SU-DHL-6 (cell line): ENCODE measurements around the gene WIPF1.

Experiments used
- H2AFZ ChIP-seq: fragments of 200-600 bp; sonication (generic); 2 replicates; pipeline ENCODE4 v1.6.1; 2014; ENCODE audit warnings: low read depth, mild to moderate bottlenecking, moderate library complexity, mixed read lengths, antibody characterized with exemption, low read length; ENCODE audit not compliant: severe bottlenecking
- H3F3A ChIP-seq: fragments of 200-600 bp; shearing (Covaris generic); 2 replicates; pipeline ENCODE4 v1.6.0; 2016; ENCODE audit warnings: antibody characterized with exemption, mild to moderate bottlenecking; ENCODE audit not compliant: insufficient read depth
- H3K27ac ChIP-seq: fragments of 200-600 bp; sonication (generic); 2 replicates; pipeline ENCODE4 v1.5.1; 2016; ENCODE audit warnings: low read depth, mild to moderate bottlenecking, low read length, moderate library complexity, mixed read lengths
- H3K27me3 ChIP-seq: fragments of 200-600 bp; sonication (generic), shearing (Covaris generic); 2 replicates; pipeline ENCODE4 v1.6.0; 2014; ENCODE audit warnings: mild to moderate bottlenecking, low read length
- H3K36me3 ChIP-seq: fragments of 200-600 bp; sonication (generic); 2 replicates; pipeline ENCODE4 v1.6.1; 2014; ENCODE audit warnings: mild to moderate bottlenecking, low read length, mixed read lengths
- H3K4me2 ChIP-seq: fragments of 300-600, 200-600 bp; shearing (Covaris generic), sonication (generic); 2 replicates; pipeline ENCODE4 v1.6.0; 2014; ENCODE audit warnings: low read length, low read depth, mild to moderate bottlenecking; ENCODE audit not compliant: poor library complexity, severe bottlenecking
- H3K4me3 ChIP-seq: fragments of 200-600 bp; sonication (generic); 2 replicates; pipeline ENCODE4 v1.5.1; 2014; ENCODE audit warnings: antibody characterized with exemption, low read length, mild to moderate bottlenecking, mixed read lengths; ENCODE audit not compliant: insufficient read depth, poor library complexity, severe bottlenecking
- H3K79me2 ChIP-seq: fragments of 200-600 bp; sonication (generic); 2 replicates; pipeline ENCODE4 v1.6.1; 2014; ENCODE audit warnings: mild to moderate bottlenecking, low read length, moderate library complexity; ENCODE audit not compliant: insufficient read depth
- H3K9ac ChIP-seq: fragments of 200-600 bp; sonication (generic); 2 replicates; pipeline ENCODE4 v1.7.0; 2014; ENCODE audit warnings: mild to moderate bottlenecking, low read length
- H3K9me2 ChIP-seq: fragments of 200-600 bp; sonication (generic); replicated peaks from 2 replicates; pipeline ENCODE4 v1.6.1; 2014; ENCODE audit warnings: low read length; ENCODE audit not compliant: insufficient read depth
- H3K9me3 ChIP-seq: fragments of 200-600 bp; sonication (generic); 2 replicates; pipeline ENCODE4 v1.6.1; 2014; ENCODE audit warnings: low read length, mixed read lengths; ENCODE audit not compliant: insufficient read depth
- H4K20me1 ChIP-seq: fragments of 200-600 bp; sonication (generic); 2 replicates; pipeline ENCODE4 v1.6.1; 2014; ENCODE audit warnings: low read depth, mild to moderate bottlenecking, antibody characterized with exemption, low read length, moderate library complexity, mixed read lengths
- CTCF ChIP-seq: fragments of 200-600 bp; sonication (generic); IDR thresholded peaks from one replicate; pipeline ENCODE4 v1.5.1; 2017; ENCODE audit warnings: antibody characterized with exemption, mild to moderate bottlenecking, low read length, moderate library complexity; ENCODE audit not compliant: insufficient read depth, poor library complexity, severe bottlenecking
- EZH2phosphoT487 ChIP-seq: fragments of 200-600 bp; sonication (generic), shearing (Covaris generic); conservative IDR thresholded peaks from 2 replicates; pipeline ENCODE4 v1.6.1; 2018; ENCODE audit warnings: mild to moderate bottlenecking, antibody characterized with exemption, low read length, moderate library complexity, mixed read lengths

WIPF1 gene

GRCh38 chr2:174516501-174517378 lies 80.9 kb downstream of the WIPF1 start:
- Histone ChIP-seq H3K27ac (no peak overlapping the region), H3K79me2 (no peaks in the 10 kb centered on the region), H3K4me2 (no peak overlapping the region), H4K20me1 (no peaks in the 10 kb centered on the region), H3K9ac (no peak overlapping the region), H3K27me3 (no peaks in the 10 kb centered on the region), H3K4me3 (no peak overlapping the region), H3K9me2 (no peaks in the 10 kb centered on the region), H3K36me3 (no peaks in the 10 kb centered on the region), H3F3A (no peaks in the 10 kb centered on the region), H3K9me3 (peaks cover 8% of the 10 kb centered on the region), H2AFZ (no peak overlapping the region)
- TF ChIP-seq CTCF (no peak), EZH2phosphoT487 (no peak)

- H3K27ac ChIP-seq = no peak overlapping the region
- H4K20me1 ChIP-seq = no peaks in the 10 kb centered on the region
- no peaks in the 10 kb centered on the region for H3K27me3 ChIP-seq
- no peaks in the 10 kb centered on the region for H3K36me3 ChIP-seq
- H3K9me3 ChIP-seq = peaks cover 34% of the 10 kb centered on the region
- H3K9me2 ChIP-seq = no peaks in the 10 kb centered on the region
- no peak for TF ChIP-seq CTCF
- TF ChIP-seq EZH2phosphoT487 = no peak
- H3K4me2 ChIP-seq = no peak overlapping the region
- H3K9ac ChIP-seq = no peak overlapping the region
- no peak overlapping the region for H3K4me3 ChIP-seq
- H3F3A ChIP-seq = no peaks in the 10 kb centered on the region
- no peaks in the 10 kb centered on the region for H3K79me2 ChIP-seq
- H2AFZ ChIP-seq = no peak overlapping the region
Measured at GRCh38 chr2:174512345-174512744, 85.3 kb downstream of the WIPF1 start.

GRCh38 chr2:174511580-174512260 lies 85.9 kb downstream of the WIPF1 start:
- H3K9ac ChIP-seq = no peak overlapping the region
- peaks cover 34% of the 10 kb centered on the region for H3K9me3 ChIP-seq
- no peak overlapping the region for H2AFZ ChIP-seq
- no peaks in the 10 kb centered on the region for H3K27me3 ChIP-seq
- H3F3A ChIP-seq = no peaks in the 10 kb centered on the region
- no peaks in the 10 kb centered on the region for H4K20me1 ChIP-seq
- TF ChIP-seq EZH2phosphoT487 (no peak), CTCF (no peak)
- no peak overlapping the region for H3K4me3 ChIP-seq
- no peaks in the 10 kb centered on the region for H3K36me3 ChIP-seq
- H3K79me2 ChIP-seq = no peaks in the 10 kb centered on the region
- no peaks in the 10 kb centered on the region for H3K9me2 ChIP-seq
- H3K27ac ChIP-seq = no peak overlapping the region
- no peak overlapping the region for H3K4me2 ChIP-seq
